Femur (tissue), 1 donor: ENCODE data around the gene B4GALT6.

Experiments used
- DNase-seq: peaks from one replicate; pipeline ENCODE4 v3.0.0-alpha.2; 2017

The B4GALT6 gene

GRCh38 chr18:31686986-31687928 is 2.9 kb upstream of the B4GALT6 start:
- DNase-seq, result no peak

DNA sequence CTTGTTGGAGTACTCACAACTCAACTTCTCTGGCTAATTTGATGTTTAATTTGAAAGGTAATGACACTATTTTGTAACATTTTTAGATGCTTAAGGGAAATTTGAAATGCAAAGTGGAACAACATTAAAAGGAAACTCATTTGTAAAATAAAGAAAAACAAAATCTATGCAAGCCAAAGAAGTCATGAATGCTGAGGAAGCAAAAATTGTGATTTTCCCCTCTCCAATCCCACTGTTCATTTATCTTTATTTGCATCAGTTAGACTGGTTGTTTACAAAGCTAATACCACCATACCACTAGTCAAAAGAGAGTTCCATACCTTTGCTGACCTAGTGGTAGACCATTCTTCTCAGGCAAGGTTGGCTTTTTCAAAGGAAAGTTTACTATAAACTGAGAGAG is 2.2 kb upstream of the B4GALT6 start:
- DNase-seq, result no peak

GRCh38 chr18:31685097-31686082 is 1.0 kb upstream of the B4GALT6 start:
- peak; percentile 85 for DNase-seq

GRCh38 chr18:31683968-31684278 is 458 bp downstream of the B4GALT6 start:
- DNase-seq, result no peak

GRCh38 chr18:31683106-31683505 is 1.3 kb downstream of the B4GALT6 start:
- DNase-seq, result no peak

- DNase-seq, result no peak
Observed at GRCh38 chr18:31680831-31681568, 3.4 kb downstream of the B4GALT6 start.

DNA sequence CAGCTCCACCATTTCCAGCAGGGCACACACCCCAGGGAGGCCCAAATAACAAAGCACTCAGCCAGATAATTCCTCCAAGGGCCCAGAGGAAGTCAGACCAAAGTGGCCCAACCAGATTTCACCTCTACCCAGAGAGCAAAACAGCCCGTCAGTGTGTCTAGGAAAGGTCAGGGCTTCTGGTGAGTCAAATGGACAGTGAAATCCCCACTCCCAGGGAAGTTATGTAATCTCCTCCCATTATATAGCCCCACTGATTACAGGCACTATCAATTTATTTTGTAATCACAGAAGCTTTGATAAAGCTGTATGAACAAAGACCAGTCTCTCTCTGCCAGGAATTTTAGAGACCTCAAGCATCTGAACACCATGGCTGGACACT is 4.0 kb downstream of the B4GALT6 start:
- DNase-seq, result no peak

- DNase-seq, result no peak
Observed at GRCh38 chr18:31679791-31680432, 4.5 kb downstream of the B4GALT6 start.

- DNase-seq, result no peak
Observed at GRCh38 chr18:31679133-31679742, 5.1 kb downstream of the B4GALT6 start.

GRCh38 chr18:31678425-31678824 is 6.0 kb downstream of the B4GALT6 start:
- no peak for DNase-seq

DNA sequence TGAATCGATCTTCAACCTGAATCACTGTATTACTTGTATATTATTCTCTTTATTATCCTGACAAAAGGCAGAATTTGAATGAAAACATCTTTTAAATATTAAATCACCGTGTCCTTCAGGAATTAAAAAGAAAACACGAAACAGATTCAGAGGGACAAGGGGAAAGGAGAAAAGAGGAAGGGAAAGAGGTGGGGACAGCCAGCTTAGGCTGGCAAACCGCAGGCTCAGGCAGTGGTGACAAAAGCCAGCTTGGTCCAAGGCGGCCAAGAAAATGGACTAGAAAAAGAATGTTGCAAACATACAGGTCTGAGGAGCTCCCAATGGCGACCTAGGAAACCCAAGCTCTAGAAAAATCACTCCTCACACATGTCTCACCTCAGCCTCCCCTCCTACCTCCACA is 6.8 kb downstream of the B4GALT6 start:
- no peak for DNase-seq

GRCh38 chr18:31675404-31675803 is 9.0 kb downstream of the B4GALT6 start:
- no peak for DNase-seq

DNA sequence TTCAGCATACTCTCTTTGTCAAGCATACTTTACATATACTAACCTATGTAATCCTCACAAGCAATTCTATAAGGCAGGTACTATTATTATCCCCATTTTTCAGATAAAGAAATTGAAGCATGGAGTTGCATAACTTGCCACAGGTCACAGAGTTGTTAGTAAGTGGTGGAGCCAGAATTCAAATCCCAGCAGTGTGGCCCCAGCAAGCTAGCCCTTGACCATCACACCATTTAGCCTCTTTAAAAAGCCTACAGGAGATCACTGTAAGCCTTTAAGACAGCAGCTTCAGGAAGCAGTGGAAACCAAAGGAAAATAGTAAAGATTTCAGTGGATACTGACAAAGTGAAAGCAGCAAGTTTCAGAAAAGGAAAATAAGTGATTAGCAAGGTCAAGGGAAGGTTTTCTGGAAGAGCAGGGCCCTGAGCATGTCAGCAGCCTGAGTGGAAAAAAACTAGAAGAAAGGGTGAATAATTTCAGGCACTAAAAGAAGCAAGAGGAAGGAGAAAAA is 11.7 kb downstream of the B4GALT6 start:
- no peak for DNase-seq

DNA sequence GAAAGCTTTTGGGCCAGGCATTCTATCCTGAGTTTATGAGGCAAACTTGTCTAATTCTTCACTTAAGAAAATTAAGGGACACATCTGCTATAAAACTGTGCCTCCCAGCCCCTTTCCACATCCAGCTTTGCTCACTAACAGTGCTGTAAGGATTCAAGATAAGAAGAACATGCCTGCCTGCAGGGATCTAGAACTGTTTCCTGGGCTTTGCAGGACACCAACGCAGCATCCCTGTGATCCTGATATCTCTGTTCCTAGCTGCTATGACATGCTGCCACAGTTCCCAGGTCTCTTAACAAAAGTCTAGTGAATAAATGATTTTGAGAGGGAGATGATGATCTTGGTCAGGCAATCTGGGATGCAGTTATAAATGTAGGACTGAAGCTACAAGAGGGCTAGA is 12.4 kb downstream of the B4GALT6 start:
- DNase-seq, result no peak

DNA sequence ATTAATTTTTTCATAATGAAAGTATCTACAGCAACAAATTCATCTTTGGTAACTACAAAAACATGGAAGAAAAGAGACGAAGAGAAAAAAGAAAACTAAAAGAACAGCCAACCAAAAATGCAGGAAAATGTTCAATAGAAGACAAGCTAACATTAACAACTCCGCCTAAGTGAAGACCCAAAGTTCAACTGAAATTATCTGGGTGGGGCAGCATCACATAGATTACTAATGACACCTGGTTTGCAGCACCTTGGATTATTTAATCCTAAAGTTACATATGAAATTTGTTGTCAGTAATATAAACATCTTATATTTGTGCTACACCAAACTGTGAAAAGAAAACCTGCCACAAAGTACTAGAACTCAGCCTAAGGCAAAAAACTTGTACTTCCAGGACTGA is 14.8 kb downstream of the B4GALT6 start:
- no peak for DNase-seq

- no peak for DNase-seq
Observed at GRCh38 chr18:31667185-31667584, 17.2 kb downstream of the B4GALT6 start.

DNA sequence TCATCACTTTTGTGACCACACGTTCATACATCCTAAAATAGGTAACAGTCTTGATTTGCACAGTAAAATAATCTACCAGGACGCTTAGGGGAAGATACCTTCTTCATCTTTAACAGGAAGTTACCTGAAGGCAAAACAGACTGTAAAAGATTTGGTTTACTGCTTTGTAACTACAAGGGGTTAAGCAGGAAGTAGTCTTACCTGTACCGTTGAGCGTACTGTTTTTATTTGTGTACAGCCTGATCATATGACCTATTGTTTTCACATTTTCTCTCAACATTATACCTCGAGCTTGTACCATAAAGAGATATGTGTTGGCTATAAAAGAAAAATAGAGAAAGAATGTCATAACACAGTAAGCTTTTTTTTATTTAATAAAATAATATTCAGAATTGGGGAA is 18.3 kb downstream of the B4GALT6 start:
- no peak for DNase-seq

- DNase-seq, result no peak
Observed at GRCh38 chr18:31664101-31664500, 20.3 kb downstream of the B4GALT6 start.

- no peak for DNase-seq
Observed at GRCh38 chr18:31661965-31662364, 22.4 kb downstream of the B4GALT6 start.

- no peak for DNase-seq
Observed at GRCh38 chr18:31660763-31661162, 23.6 kb downstream of the B4GALT6 start.

GRCh38 chr18:31659576-31660177 is 24.7 kb downstream of the B4GALT6 start:
- no peak for DNase-seq
